A549 treated with Mapracorat at 1 μM for 4 hours (cell line): Measurements from ENCODE around the gene RAD18. TPM values are rescaled to one million over a fixed set of nuclear protein-coding genes. Genes with fewer than 3 reads are reported as not detected.

ENCODE experiments used
- total RNA-seq: library from RNA; stranded (reverse); fragments of 200-300 nt; extraction: Qiagen RNA extraction; gene quantifications from 5 replicates; pipeline ENCODE4 v1.2.3, GENCODE V29; 2022

Gene RAD18, protein sequence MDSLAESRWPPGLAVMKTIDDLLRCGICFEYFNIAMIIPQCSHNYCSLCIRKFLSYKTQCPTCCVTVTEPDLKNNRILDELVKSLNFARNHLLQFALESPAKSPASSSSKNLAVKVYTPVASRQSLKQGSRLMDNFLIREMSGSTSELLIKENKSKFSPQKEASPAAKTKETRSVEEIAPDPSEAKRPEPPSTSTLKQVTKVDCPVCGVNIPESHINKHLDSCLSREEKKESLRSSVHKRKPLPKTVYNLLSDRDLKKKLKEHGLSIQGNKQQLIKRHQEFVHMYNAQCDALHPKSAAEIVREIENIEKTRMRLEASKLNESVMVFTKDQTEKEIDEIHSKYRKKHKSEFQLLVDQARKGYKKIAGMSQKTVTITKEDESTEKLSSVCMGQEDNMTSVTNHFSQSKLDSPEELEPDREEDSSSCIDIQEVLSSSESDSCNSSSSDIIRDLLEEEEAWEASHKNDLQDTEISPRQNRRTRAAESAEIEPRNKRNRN
- total RNA-seq, result 11.6 to 15.7 TPM (median 15.3 TPM) in 5 replicates

DNA sequence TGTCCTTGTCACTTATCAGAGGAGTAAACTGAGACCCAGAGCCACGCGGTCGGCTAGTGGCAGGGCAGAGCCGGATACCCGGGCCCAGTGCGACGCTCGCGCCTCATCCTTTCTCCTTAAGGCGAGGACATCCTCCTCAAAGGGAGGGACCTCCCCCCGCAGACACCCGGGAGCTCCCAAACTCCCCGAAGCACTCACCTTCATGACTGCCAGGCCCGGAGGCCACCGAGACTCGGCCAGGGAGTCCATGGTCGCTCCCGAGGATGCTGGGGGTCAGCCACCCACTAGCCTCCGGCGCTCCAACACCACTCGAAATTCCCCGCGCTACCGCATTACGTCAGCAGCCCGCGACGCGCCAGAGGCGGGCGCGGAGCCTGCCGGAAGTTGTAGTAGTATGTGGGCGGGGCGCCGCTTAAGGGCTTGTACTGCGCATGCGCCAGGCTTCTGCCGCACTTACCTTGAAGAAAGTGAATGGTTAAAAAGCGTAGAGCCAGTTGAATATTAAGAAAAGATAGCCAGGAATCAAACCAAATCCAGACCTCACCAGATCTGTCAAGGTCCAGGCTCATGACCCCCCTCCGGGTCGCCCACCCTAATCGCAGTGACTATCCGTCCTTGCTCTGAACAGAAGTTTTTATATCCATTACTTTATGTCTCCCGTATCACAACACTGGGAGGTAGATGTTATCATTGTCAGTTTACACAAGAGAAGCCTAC is at the start of gene RAD18:
Gene RAD18, minus strand, starts transcription at position 336 of the 717 bp plus-strand sequence. Its CDS starts 87 bp downstream, at position 249.

Other genes with a start within 250 kb of the RAD18 start
- not detected in 5 replicates for gene CAV3, start 229.7 kb downstream of the RAD18 start, total RNA-seq
- gene OXTR, start 193.9 kb downstream of the RAD18 start, total RNA-seq, result 8.2 to 10.6 TPM (median 10.2 TPM) in 5 replicates